Skeletal muscle tissue (tissue), 4 donors: ENCODE data around the gene WASHC4. TPM values are rescaled to one million over a fixed set of nuclear protein-coding genes. Genes with fewer than 3 reads are reported as not detected.

Experiments used
- H3K27ac ChIP-seq: one replicate; pipeline ENCODE4 v1.7.0; 2013; ENCODE audit warnings: mild to moderate bottlenecking, low read depth, low read length, inconsistent platforms
- H3K27me3 ChIP-seq, 3 donors: one replicate each; pipeline ENCODE4 v1.7.0; 2013; ENCODE audit warnings: low read length in 3 of 3; ENCODE audit not compliant: control insufficient read depth in 3 of 3, insufficient read depth in 3 of 3
- H3K36me3 ChIP-seq, 3 donors: one replicate each; pipeline ENCODE4 v1.7.0; 2013; ENCODE audit warnings: low read length in 3 of 3; ENCODE audit not compliant: control insufficient read depth in 3 of 3, insufficient read depth in 3 of 3
- H3K4me1 ChIP-seq, 3 donors: one replicate each; pipeline ENCODE4 v1.7.0; 2013; ENCODE audit warnings: low read length in 3 of 3, mild to moderate bottlenecking in 3 of 3; ENCODE audit not compliant: control insufficient read depth in 3 of 3, insufficient read depth in 3 of 3
- H3K4me3 ChIP-seq, 3 donors: one replicate each; pipeline ENCODE4 v1.7.0; 2013; ENCODE audit warnings: low read length in 3 of 3
- H3K9ac ChIP-seq, 3 donors: one replicate each; pipeline ENCODE4 v1.7.0; 2013; ENCODE audit warnings: low read length in 3 of 3, mild to moderate bottlenecking in 3 of 3, moderate library complexity in 2 of 3, low read depth in 1 of 3
- H3K9me3 ChIP-seq, 3 donors: one replicate each; pipeline ENCODE4 v1.7.0; 2013; ENCODE audit warnings: low read length in 3 of 3; ENCODE audit not compliant: control insufficient read depth in 3 of 3
- total RNA-seq: library from RNA; depleted of rRNA; stranded (reverse); fragments of >200 nt; gene quantifications from one replicate; pipeline ENCODE4 v1.2.3, GENCODE V29; 2014
- donor health status: Osteomylitis.

WASHC4 gene, protein sequence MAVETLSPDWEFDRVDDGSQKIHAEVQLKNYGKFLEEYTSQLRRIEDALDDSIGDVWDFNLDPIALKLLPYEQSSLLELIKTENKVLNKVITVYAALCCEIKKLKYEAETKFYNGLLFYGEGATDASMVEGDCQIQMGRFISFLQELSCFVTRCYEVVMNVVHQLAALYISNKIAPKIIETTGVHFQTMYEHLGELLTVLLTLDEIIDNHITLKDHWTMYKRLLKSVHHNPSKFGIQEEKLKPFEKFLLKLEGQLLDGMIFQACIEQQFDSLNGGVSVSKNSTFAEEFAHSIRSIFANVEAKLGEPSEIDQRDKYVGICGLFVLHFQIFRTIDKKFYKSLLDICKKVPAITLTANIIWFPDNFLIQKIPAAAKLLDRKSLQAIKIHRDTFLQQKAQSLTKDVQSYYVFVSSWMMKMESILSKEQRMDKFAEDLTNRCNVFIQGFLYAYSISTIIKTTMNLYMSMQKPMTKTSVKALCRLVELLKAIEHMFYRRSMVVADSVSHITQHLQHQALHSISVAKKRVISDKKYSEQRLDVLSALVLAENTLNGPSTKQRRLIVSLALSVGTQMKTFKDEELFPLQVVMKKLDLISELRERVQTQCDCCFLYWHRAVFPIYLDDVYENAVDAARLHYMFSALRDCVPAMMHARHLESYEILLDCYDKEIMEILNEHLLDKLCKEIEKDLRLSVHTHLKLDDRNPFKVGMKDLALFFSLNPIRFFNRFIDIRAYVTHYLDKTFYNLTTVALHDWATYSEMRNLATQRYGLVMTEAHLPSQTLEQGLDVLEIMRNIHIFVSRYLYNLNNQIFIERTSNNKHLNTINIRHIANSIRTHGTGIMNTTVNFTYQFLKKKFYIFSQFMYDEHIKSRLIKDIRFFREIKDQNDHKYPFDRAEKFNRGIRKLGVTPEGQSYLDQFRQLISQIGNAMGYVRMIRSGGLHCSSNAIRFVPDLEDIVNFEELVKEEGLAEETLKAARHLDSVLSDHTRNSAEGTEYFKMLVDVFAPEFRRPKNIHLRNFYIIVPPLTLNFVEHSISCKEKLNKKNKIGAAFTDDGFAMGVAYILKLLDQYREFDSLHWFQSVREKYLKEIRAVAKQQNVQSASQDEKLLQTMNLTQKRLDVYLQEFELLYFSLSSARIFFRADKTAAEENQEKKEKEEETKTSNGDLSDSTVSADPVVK
- 64.7 TPM for total RNA-seq

DNA sequence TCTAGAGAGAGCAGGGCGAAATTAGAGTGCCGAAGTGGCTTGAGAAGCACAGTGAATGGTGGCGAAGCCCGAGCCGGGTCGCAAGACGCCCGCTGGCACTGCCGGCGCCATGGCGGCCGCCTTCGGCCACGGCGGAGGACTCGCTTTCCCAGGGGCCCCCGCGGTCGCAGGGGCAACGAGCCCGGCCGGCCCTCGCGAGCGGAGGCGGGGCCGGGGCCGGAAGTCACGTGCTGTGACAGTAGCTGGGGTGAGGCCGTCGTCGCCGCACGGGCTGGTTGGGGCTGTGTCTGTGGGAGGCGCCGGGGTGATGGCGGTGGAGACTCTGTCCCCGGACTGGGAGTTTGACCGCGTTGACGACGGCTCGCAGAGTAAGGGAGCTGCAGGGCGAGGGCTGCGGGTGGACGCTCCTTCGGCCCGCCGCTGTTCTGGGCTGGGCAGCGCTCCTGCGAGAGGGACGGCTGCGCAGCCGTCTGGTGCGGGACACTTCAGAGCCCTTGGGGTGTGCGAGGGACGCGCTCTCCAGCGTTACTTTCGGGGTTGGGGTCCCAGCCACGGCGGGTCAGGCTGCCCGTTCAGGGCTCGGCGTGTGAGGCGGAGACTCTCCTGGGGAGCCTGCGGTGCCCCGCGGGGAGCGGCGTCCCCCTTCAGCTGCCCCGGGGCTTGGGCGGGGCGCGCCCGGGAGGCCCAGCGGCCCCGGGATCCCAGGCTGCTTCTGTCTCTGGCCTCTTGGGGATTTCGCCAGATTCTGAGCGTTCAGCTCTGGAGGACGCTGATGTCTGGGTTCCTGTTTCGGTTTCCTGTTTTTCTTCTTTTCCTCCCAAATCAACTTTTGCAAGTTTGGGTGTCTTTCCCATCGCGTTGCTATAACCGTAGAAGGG is at the start of gene WASHC4:
WASHC4 (plus strand) TSS at position 238 of the 878 bp plus-strand sequence; CDS start at position 308, 70 bp downstream.
- Histone ChIP-seq H3K4me3 (peak within 1 kb of the TSS; percentile 94 to 98 (median 97)), H3K27me3 (no peaks in the 10 kb centered on the region), H3K36me3 (peaks cover 0 to 2% (median 0%) of the 10 kb centered on the region in 3 donors), H3K27ac (peak within 1 kb of the TSS; percentile 90), H3K9me3 (no peaks in the 10 kb centered on the region), H3K9ac (peak within 1 kb of the TSS; percentile 95 to 96 (median 96)), H3K4me1 (peaks cover 0 to 10% (median 6%) of the 10 kb centered on the region in 3 donors)

DNA sequence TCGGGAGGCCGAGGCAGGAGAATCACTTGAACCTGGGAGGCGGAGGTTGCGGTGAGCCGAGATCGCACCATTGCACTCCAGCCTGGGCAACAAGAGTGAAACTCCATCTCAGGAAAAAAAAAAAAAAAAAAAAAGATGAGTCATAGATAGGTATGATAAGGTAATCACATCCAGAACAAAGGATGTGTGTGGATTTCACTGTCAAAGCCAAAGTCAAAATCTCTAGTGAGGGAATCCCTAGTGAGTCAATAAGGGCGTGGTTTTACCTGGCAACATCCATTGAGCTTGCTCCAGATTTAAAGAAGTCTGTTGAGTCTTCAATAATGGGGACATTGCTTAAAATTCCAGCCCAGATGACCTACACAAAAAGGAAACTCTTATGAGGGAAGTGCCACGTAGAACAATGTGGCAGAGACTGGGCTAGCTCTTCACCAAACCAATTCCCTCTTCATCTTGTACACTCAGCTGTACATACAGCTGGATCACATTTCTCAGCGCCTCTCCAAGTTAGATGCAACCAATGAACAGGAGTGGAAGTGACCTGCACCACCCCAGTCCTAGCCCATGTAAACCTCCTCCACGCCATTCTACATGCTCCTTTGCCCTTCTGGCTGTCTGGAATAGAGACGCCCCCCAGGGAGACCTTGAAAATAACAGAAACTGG is 46.7 kb upstream of the WASHC4 start:
- Histone ChIP-seq H3K4me1 (no peaks in the 10 kb centered on the region), H3K27me3 (no peaks in the 10 kb centered on the region), H3K4me3 (no peak overlapping the region), H3K27ac (no peak overlapping the region), H3K36me3 (peaks cover 0 to 9% (median 5%) of the 10 kb centered on the region in 3 donors), H3K9me3 (no peaks in the 10 kb centered on the region), H3K9ac (no peak overlapping the region)

DNA sequence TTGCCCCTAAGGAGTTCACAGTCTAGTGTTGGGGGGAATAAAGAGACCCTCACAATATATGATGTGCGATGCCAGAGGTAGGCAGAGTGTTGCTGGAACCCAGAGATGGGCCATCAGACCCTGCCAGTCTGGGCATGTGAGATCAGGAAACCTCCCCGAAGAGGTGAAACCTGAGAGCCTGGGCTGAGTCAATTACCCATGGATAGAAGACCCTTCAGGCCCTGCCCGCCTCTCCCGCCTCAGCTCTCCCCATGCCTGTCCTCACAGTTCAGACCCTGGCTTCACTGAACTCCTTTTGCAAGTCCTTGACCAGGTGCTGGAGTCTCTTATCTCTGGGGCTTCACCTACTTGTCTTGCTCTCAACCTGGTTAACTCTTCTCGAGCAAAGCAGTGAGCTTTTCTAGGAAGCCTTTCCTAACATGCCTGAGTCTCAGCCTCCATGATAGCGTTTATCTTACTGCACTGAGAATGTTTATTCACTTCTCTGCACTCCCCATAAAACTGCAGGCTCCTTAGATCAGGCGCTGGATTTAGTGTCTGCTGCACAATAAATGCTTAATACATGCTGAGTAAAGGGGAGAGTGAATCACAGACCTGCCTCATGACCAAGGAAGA is 42.9 kb upstream of the WASHC4 start:
- Histone ChIP-seq H3K9me3 (no peaks in the 10 kb centered on the region), H3K4me3 (no peak overlapping the region), H3K27ac (no peak overlapping the region), H3K27me3 (no peaks in the 10 kb centered on the region), H3K9ac (no peak overlapping the region), H3K4me1 (no peaks in the 10 kb centered on the region), H3K36me3 (peaks cover 0 to 6% (median 3%) of the 10 kb centered on the region in 3 donors)

DNA sequence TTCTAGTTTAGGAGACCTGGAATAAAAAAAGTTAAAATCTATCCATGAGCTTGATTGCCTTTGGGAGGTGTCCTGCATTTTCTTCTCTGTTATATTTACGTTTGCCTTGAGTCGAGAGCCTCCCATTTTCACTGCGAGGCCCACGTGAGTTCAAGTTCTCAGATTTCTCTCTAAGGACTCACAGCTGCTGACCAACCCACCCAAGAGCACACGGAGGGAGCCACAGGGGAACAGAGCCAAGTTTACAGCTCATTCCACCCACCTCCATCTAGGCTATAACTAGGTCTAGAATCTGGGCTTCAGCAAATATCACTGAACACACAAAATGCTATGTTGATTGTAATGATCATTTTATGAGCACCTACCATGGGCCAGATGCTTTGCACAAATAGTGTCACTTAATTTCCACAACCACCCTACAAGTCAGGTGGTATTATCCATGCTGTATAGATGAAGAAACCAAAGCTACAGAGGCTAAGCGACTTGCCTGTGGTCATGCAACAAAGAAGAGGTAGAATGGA is 40.0 kb upstream of the WASHC4 start:
- Histone ChIP-seq H3K36me3 (peaks cover 0 to 4% (median 3%) of the 10 kb centered on the region in 3 donors), H3K4me3 (no peak overlapping the region), H3K9ac (no peak overlapping the region), H3K9me3 (no peaks in the 10 kb centered on the region), H3K27me3 (no peaks in the 10 kb centered on the region), H3K27ac (no peak overlapping the region), H3K4me1 (no peaks in the 10 kb centered on the region)

DNA sequence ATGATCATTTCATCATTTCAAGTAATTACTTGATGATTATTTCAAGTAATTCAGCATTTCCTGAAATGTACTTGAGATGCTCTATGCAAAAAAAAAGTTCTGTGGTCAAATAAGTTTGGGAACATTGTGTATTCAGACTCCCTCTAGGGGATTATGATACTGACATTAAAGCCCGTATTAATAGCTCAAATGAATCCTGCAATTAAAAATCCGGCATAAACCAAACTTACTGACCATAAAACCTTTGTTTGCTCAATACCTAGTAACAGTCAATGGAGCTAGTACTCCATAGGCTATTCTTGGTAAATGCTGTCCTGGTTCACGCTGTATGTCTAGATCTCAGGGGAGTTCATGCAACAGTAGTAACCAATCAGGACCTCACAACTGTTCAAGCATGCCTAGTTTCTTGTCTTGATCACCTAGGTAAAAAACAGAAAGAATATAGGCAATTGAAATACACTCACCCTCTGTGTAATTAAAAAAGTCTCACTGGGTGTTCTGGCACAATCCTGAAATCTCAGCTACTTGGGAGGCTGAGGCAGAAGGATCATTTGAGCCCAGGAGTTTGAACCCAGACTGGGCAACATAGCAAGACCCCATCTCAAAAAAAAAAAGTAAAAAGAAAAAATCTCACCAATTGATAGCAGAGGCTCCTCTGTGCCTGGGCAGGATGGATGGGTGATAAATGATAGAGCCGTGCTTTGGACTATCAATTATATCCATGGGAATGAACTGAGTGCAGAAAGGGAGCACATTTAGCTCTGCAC is 37.4 kb upstream of the WASHC4 start:
- Histone ChIP-seq H3K9ac (no peak overlapping the region), H3K9me3 (no peaks in the 10 kb centered on the region), H3K27me3 (no peaks in the 10 kb centered on the region), H3K27ac (no peak overlapping the region), H3K4me3 (no peak overlapping the region), H3K4me1 (no peaks in the 10 kb centered on the region), H3K36me3 (peaks cover 0 to 4% (median 0%) of the 10 kb centered on the region in 3 donors)

DNA sequence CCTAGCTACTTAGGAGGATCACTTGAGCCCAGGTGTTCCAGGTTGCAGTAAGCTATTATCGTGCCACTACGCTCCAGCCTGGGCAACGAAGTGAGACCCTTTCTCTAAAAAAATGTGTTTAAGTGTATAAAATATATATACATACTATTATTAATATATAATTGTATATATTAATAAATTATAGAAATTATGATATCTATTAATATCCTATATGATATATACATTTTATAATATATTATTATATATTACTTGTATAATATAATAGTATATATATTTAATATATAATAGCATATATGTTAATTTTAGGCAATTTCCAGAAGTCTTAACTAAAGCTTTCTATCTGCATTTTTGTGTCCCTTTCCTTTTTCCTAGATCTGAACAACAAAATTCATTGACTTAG is 35.5 kb upstream of the WASHC4 start:
- no peak overlapping the region for H3K4me3 ChIP-seq
- H3K36me3 ChIP-seq = no peaks in the 10 kb centered on the region
- H3K27ac ChIP-seq = no peak overlapping the region
- H3K9ac ChIP-seq = no peak overlapping the region
- no peaks in the 10 kb centered on the region for H3K4me1 ChIP-seq
- H3K9me3 ChIP-seq = no peaks in the 10 kb centered on the region
- no peaks in the 10 kb centered on the region for H3K27me3 ChIP-seq

DNA sequence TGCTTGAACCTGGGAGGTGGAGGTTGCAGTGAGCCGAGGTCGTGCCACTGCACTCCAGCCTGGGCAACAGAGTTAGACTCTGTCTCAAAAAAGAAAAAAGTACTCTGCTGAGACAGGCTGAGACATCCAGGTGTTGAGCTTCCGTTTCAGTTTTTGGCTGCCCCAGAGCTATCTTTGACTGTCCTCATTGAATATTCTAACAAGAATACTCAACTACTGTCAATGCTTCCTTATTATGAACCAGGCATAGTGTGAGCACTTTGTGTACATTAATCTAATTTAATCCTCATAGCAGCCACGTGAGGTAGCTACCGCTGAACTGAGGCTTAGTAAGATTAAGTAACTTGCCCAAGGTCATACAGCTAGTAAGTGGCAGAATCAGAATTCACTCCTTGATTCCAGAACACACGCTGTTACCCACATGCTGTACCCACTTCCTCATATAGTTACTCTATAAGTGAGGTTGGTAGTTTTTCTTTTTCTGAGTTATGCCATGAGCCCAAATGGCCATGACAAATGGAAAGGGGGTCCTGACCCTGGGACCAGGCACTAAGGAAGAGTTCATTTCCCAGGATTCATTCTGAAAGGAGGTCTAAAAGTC is 34.5 kb upstream of the WASHC4 start:
- H3K4me3 ChIP-seq = no peak overlapping the region
- H3K27me3 ChIP-seq = no peaks in the 10 kb centered on the region
- no peaks in the 10 kb centered on the region for H3K4me1 ChIP-seq
- H3K27ac ChIP-seq = no peak overlapping the region
- H3K9ac ChIP-seq = no peak overlapping the region
- H3K9me3 ChIP-seq = no peaks in the 10 kb centered on the region
- no peaks in the 10 kb centered on the region for H3K36me3 ChIP-seq

DNA sequence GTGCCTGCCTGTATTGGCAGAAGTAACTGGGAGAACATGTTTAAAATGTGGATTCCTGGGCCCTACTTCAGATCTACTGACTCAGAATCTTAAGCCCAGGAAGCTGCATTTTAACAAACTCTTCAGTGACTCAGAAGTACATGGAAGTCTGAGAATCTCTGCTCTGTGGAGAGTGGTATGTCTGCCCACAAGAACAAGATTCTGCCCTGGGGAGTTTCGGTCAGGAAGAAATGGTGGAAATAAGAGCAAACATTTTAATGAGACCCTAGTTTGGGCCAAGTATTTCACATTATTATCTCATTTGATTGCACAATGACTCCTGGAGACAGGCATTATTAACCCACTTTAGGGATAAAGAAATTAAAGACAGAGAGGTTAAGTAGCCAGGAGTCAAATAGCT is 31.4 kb upstream of the WASHC4 start:
- no peak overlapping the region for H3K27ac ChIP-seq
- H3K9ac ChIP-seq = no peak overlapping the region
- no peaks in the 10 kb centered on the region for H3K27me3 ChIP-seq
- no peaks in the 10 kb centered on the region for H3K36me3 ChIP-seq
- no peak overlapping the region for H3K4me3 ChIP-seq
- H3K9me3 ChIP-seq = no peaks in the 10 kb centered on the region
- H3K4me1 ChIP-seq = no peaks in the 10 kb centered on the region
